Measurements from ENCODE around the gene KRT13. TPM values are rescaled to one million over a fixed set of nuclear protein-coding genes. Genes with fewer than 3 reads are reported as not detected.

Gene KRT13
- total and polyA plus RNA-seq, 2 donors (not counting 3 experiments of a cell fraction or from before 2014, with no cell fraction given), result not detected

- Histone ChIP-seq H3K27ac (ENCODE audit: insufficient read depth, low read depth, low read length) (no peak overlapping the region), H3K36me3 (ENCODE audit: control insufficient read depth in 2 of 2, extremely low read depth in 1 of 2, insufficient read depth in 2 of 2, low read length in 2 of 2) (no peaks in the 10 kb centered on the region), H2AFZ (ENCODE audit: low read depth, low read length) (no peak overlapping the region), H3K9ac (replicated peaks; ENCODE audit: extremely low read depth, insufficient read depth, low read length) (no peak overlapping the region), H3K9me3 (replicated peaks; ENCODE audit: control insufficient read depth, insufficient read depth, low read length) (no peaks in the 10 kb centered on the region), H3K4me1 (ENCODE audit: control insufficient read depth, extremely low read depth, insufficient read depth, low read length) (peaks cover 29% of the 10 kb centered on the region), H3K27me3 (ENCODE audit: control insufficient read depth in 2 of 2, insufficient read depth in 2 of 2, low read length in 2 of 2) (no peaks in the 10 kb centered on the region), H3K9me1 (replicated peaks; ENCODE audit: control insufficient read depth, extremely low read depth, insufficient read depth, low read length) (no peaks in the 10 kb centered on the region), H3K4me3 (replicated peaks in 1 of 3; ENCODE audit: insufficient read depth in 1 of 3, low read depth in 1 of 3, low read length in 3 of 3) (no peak overlapping the region), H4K20me1 (replicated peaks; ENCODE audit: control insufficient read depth, extremely low read depth, insufficient read depth, low read length) (no peaks in the 10 kb centered on the region), H3K4me2 (ENCODE audit: insufficient read depth, low read length) (no peak overlapping the region), H3K79me2 (ENCODE audit: control insufficient read depth, insufficient read depth, low read length) (no peaks in the 10 kb centered on the region)
- FAIRE-seq (no peak), DNase-seq (ENCODE audit: low read depth, low spot score) (no peak)
- no TSS peak for BruUV-seq (replicated peaks)
- intact Hi-C loops (cut with micrococcal nuclease), result no loop called here
- dilution Hi-C loops (cut with MboI; ENCODE audit: extremely low pct_ligation_motif_present, low sequenced_read_pairs), result no loop called here
- no peak for TF ChIP-seq POLR2A (IDR thresholded peaks at IDR 0.05; ENCODE audit: low read depth, low read length)
- ChIA-PET CTCF (interaction anchor here (1.2 to 2.0 kb wide), 4 partner anchors 10 to 622 kb away, joined by 3 to 25 read pairs (median 7); no protein-coding TSS in a partner anchor), POLR2A (no interaction called here)
Measured at GRCh38 chr17:41531993-41532392, 26.6 kb upstream of the KRT13 start.

GRCh38 chr17:41530062-41531048 lies 24.9 kb upstream of the KRT13 start:
- Histone ChIP-seq H3K9me1 (replicated peaks; ENCODE audit: control insufficient read depth, extremely low read depth, insufficient read depth, low read length) (no peaks in the 10 kb centered on the region), H3K36me3 (ENCODE audit: control insufficient read depth in 2 of 2, extremely low read depth in 1 of 2, insufficient read depth in 2 of 2, low read length in 2 of 2) (no peaks in the 10 kb centered on the region), H3K4me3 (replicated peaks in 1 of 3; ENCODE audit: insufficient read depth in 1 of 3, low read depth in 1 of 3, low read length in 3 of 3) (no peak overlapping the region), H3K9me3 (replicated peaks; ENCODE audit: control insufficient read depth, insufficient read depth, low read length) (no peaks in the 10 kb centered on the region), H3K4me1 (ENCODE audit: control insufficient read depth, extremely low read depth, insufficient read depth, low read length) (peaks cover 29% of the 10 kb centered on the region), H3K27ac (ENCODE audit: insufficient read depth, low read depth, low read length) (peak overlapping the region; percentile 80), H3K4me2 (ENCODE audit: insufficient read depth, low read length) (peak overlapping the region; percentile 35), H3K27me3 (ENCODE audit: control insufficient read depth in 2 of 2, insufficient read depth in 2 of 2, low read length in 2 of 2) (no peaks in the 10 kb centered on the region), H4K20me1 (replicated peaks; ENCODE audit: control insufficient read depth, extremely low read depth, insufficient read depth, low read length) (no peaks in the 10 kb centered on the region), H3K79me2 (ENCODE audit: control insufficient read depth, insufficient read depth, low read length) (no peaks in the 10 kb centered on the region), H2AFZ (ENCODE audit: low read depth, low read length) (peak overlapping the region; percentile 39), H3K9ac (replicated peaks; ENCODE audit: extremely low read depth, insufficient read depth, low read length) (peak overlapping the region; percentile 42)
- ChIA-PET POLR2A (interaction anchor here (0.7 to 1.2 kb wide), 2 partner anchors 9 to 158 kb away, joined by 3 to 4 read pairs; no protein-coding TSS in a partner anchor), CTCF (interaction anchor here (0.7 to 8.5 kb wide), 14 partner anchors 9 to 673 kb away, joined by 3 to 126 read pairs (median 6); no protein-coding TSS in a partner anchor)
- DNase-seq (ENCODE audit: low read depth, low spot score) (peak; percentile 90), FAIRE-seq (peak; percentile 99)
- dilution Hi-C loops (cut with MboI; ENCODE audit: extremely low pct_ligation_motif_present, low sequenced_read_pairs), result no loop called here
- BruUV-seq (replicated peaks), result TSS peak; percentile 91
- TF ChIP-seq JUN (IDR thresholded peaks at IDR 0.05; ENCODE audit: borderline replicate concordance, insufficient read depth, insufficient read length, low read depth) (peak; percentile 90), POLR2A (IDR thresholded peaks at IDR 0.05; ENCODE audit: low read depth, low read length) (peak; percentile 62), MYC (IDR thresholded peaks at IDR 0.05; ENCODE audit: low read depth, low read length) (no peak), POLR2AphosphoS5 (IDR thresholded peaks at IDR 0.05; ENCODE audit: insufficient read depth, low read depth, low read length) (peak; percentile 69), GATA2 (IDR thresholded peaks at IDR 0.05; ENCODE audit: insufficient read depth, insufficient read length, low read depth, low read length) (peak; percentile 100), EZH2 (IDR thresholded peaks at IDR 0.05; ENCODE audit: borderline replicate concordance, low read depth, low read length, severe bottlenecking) (no peak), MAX (IDR thresholded peaks at IDR 0.05; ENCODE audit: insufficient read depth, insufficient read length) (no peak), FOS (IDR thresholded peaks at IDR 0.05; ENCODE audit: borderline replicate concordance, insufficient read depth, low read length) (peak; percentile 97)
- intact Hi-C loops (cut with micrococcal nuclease), result loop anchor here (1.0 kb wide), 2 partner anchors 9 to 18 kb away; no protein-coding TSS in a partner anchor
